IMR-90 (cell line): ENCODE results near the gene RSF1. TPM values are rescaled to one million over a fixed set of nuclear protein-coding genes. Genes with fewer than 3 reads are reported as not detected.

Experiments
- ATAC-seq: fragments of 200-7000 bp; cut with Tn5 transposase; 2 replicates; pipeline ENCODE4 v1.9.1; 2020; ENCODE audit warnings: low read depth, mild to moderate bottlenecking, moderate library complexity
- BruUV-seq: library from RNA; stranded (reverse); fragments of 400-500 nt; replicated peaks from 2 replicates; lab custom pipeline; 2021; lab: Mats Ljungman, UMichigan
- CTCF ChIA-PET: fragments of 300-600 bp; formaldehyde crosslinking; extraction: SDS; loops from one replicate; lab custom pipeline; 2021; ENCODE audit warnings: antibody characterized with exemption; lab: Yijun Ruan, JAX
- POLR2A ChIA-PET: fragments of 300-600 bp; sonication (Branson Sonifier 250); formaldehyde crosslinking; loops from one replicate; lab custom pipeline; 2022; ENCODE audit warnings: antibody characterized with exemption; ENCODE audit not compliant: unreplicated experiment; lab: Charles Lee
- DNase-seq: peaks from one replicate; pipeline ENCODE4 v3.0.0; 2013
- H2AFZ ChIP-seq: replicated peaks from 2 replicates; pipeline ENCODE3; 2013; ENCODE audit warnings: low read length, mild to moderate bottlenecking; ENCODE audit not compliant: poor library complexity
- H2AK5ac ChIP-seq: 2 replicates; pipeline ENCODE4 v1.6.1; 2013; ENCODE audit warnings: low read depth, low read length, inconsistent platforms
- H2AK9ac ChIP-seq: replicated peaks from 2 replicates; pipeline ENCODE3; 2013; ENCODE audit warnings: mild to moderate bottlenecking, low read depth, low read length, moderate library complexity; ENCODE audit not compliant: poor library complexity
- H2BK120ac ChIP-seq: 2 replicates; pipeline ENCODE4 v1.6.1; 2013; ENCODE audit warnings: low read depth, low read length, inconsistent platforms
- H2BK15ac ChIP-seq: 3 replicates; pipeline ENCODE4 v1.6.1; 2013; ENCODE audit warnings: low read depth, low read length, inconsistent platforms
- H2BK20ac ChIP-seq: 2 replicates; pipeline ENCODE4 v1.6.1; 2013; ENCODE audit warnings: low read depth, mild to moderate bottlenecking, inconsistent platforms, low read length, moderate library complexity
- H2BK5ac ChIP-seq: 2 replicates; pipeline ENCODE4 v1.6.1; 2013; ENCODE audit warnings: mild to moderate bottlenecking, low read depth, low read length, inconsistent platforms; ENCODE audit not compliant: poor library complexity, severe bottlenecking
- H3K14ac ChIP-seq: replicated peaks from 2 replicates; pipeline ENCODE4 v1.6.1; 2013; ENCODE audit warnings: low read depth, low read length, inconsistent platforms
- H3K18ac ChIP-seq: 2 replicates; pipeline ENCODE4 v1.6.1; 2013; ENCODE audit warnings: low read depth, low read length, control low read depth
- H3K23ac ChIP-seq: 2 replicates; pipeline ENCODE4 v1.6.1; 2013; ENCODE audit warnings: low read depth, low read length, inconsistent platforms
- H3K27ac ChIP-seq: 2 replicates; pipeline ENCODE4 v1.5.1; 2013; ENCODE audit warnings: mild to moderate bottlenecking, control low read depth, low read length; ENCODE audit not compliant: insufficient read depth
- H3K27me3 ChIP-seq: 2 replicates; pipeline ENCODE4 v1.6.1; 2013; ENCODE audit warnings: low read length; ENCODE audit not compliant: control insufficient read depth, insufficient read depth
- H3K36me3 ChIP-seq: 2 replicates; pipeline ENCODE4 v1.6.1; 2013; ENCODE audit warnings: low read length, mixed read lengths; ENCODE audit not compliant: control insufficient read depth, insufficient read depth
- H3K4ac ChIP-seq: 2 replicates; pipeline ENCODE4 v1.6.1; 2013; ENCODE audit warnings: low read depth, low read length, inconsistent platforms
- H3K4me1 ChIP-seq: 2 replicates; pipeline ENCODE4 v1.6.1; 2013; ENCODE audit warnings: low read length, mixed read lengths; ENCODE audit not compliant: control insufficient read depth, insufficient read depth
- H3K4me2 ChIP-seq: 2 replicates; pipeline ENCODE4 v1.6.1; 2013; ENCODE audit warnings: low read depth, mild to moderate bottlenecking, control low read depth, low read length, moderate library complexity
- H3K4me3 ChIP-seq: 2 replicates; pipeline ENCODE4 v1.5.1; 2013; ENCODE audit warnings: low read depth, mild to moderate bottlenecking, control low read depth, low read length, moderate library complexity; ENCODE audit not compliant: insufficient read depth
- H3K56ac ChIP-seq: 2 replicates; pipeline ENCODE4 v1.6.1; 2013; ENCODE audit warnings: low read length, inconsistent platforms; ENCODE audit not compliant: insufficient read depth; ENCODE audit errors: extremely low read depth
- H3K79me1 ChIP-seq, 2 experiments: 2 replicates each; pipeline ENCODE4 v1.6.1; 2013; ENCODE audit warnings: low read length in 2 of 2, inconsistent platforms in 1 of 2, low read depth in 1 of 2
- H3K9ac ChIP-seq: 2 replicates; pipeline ENCODE4 v1.6.1; 2013; ENCODE audit warnings: low read depth, low read length, control low read depth
- H3K9me1 ChIP-seq: 2 replicates; pipeline ENCODE4 v1.6.1; 2013; ENCODE audit warnings: low read length, inconsistent platforms; ENCODE audit not compliant: insufficient read depth
- H3K9me3 ChIP-seq: 2 replicates; pipeline ENCODE4 v1.6.1; 2013; ENCODE audit warnings: low read length; ENCODE audit not compliant: control insufficient read depth, insufficient read depth
- H4K20me1 ChIP-seq: 2 replicates; pipeline ENCODE4 v1.6.1; 2013; ENCODE audit warnings: low read length, inconsistent platforms; ENCODE audit not compliant: insufficient read depth
- H4K5ac ChIP-seq: 2 replicates; pipeline ENCODE4 v1.6.1; 2013; ENCODE audit warnings: mild to moderate bottlenecking, low read depth, low read length, control low read depth
- H4K8ac ChIP-seq, 2 experiments: 2 replicates each; pipeline ENCODE4 v1.6.1; 2013; ENCODE audit warnings: low read depth in 2 of 2, low read length in 2 of 2, control low read depth in 1 of 2, inconsistent platforms in 1 of 2
- H4K91ac ChIP-seq: 2 replicates; pipeline ENCODE4 v1.6.1; 2013; ENCODE audit warnings: low read depth, low read length, inconsistent platforms; ENCODE audit not compliant: insufficient read depth
- BHLHE40 ChIP-seq: fragments of 150-350 bp; IDR thresholded peaks from 2 replicates; pipeline ENCODE4 v1.6.1; 2016; ENCODE audit warnings: mild to moderate bottlenecking, low read depth, low read length
- CEBPB ChIP-seq: IDR thresholded peaks from 2 replicates; pipeline ENCODE4 v1.6.1; 2012; ENCODE audit warnings: low read depth, low read length, improper control_type of control experiment
- CHD1 ChIP-seq: IDR thresholded peaks from 2 replicates; pipeline ENCODE4 v1.6.1; 2012; ENCODE audit warnings: low read depth, low read length, improper control_type of control experiment
- CTCF ChIP-seq: conservative IDR thresholded peaks from 2 replicates; pipeline ENCODE4 v1.5.1; 2012; ENCODE audit warnings: mild to moderate bottlenecking, low read depth, low read length, improper control_type of control experiment
- ELK1 ChIP-seq: fragments of 150-350 bp; IDR thresholded peaks from 2 replicates; pipeline ENCODE4 v1.6.1; 2016; ENCODE audit warnings: low read depth, mild to moderate bottlenecking, low read length, moderate library complexity, borderline replicate concordance
- FOS ChIP-seq: fragments of 150-350 bp; IDR thresholded peaks from 2 replicates; pipeline ENCODE4 v1.6.1; 2016; ENCODE audit warnings: low read depth, low read length
- MAFK ChIP-seq: IDR thresholded peaks from 2 replicates; pipeline ENCODE4 v1.6.1; 2012; ENCODE audit warnings: low read depth, low read length, improper control_type of control experiment
- MAZ ChIP-seq: IDR thresholded peaks from 2 replicates; pipeline ENCODE4 v1.6.1; 2012; ENCODE audit warnings: low read depth, mild to moderate bottlenecking, low read length, improper control_type of control experiment, moderate library complexity, borderline replicate concordance
- MXI1 ChIP-seq: IDR thresholded peaks from 2 replicates; pipeline ENCODE4 v1.6.1; 2012; ENCODE audit warnings: low read depth, mild to moderate bottlenecking, low read length, moderate library complexity, borderline replicate concordance
- NFE2L2 ChIP-seq: fragments of 150-350 bp; IDR thresholded peaks from 2 replicates; pipeline ENCODE4 v1.6.1; 2016; ENCODE audit warnings: low read depth, mild to moderate bottlenecking, low read length
- POLR2A ChIP-seq: IDR thresholded peaks from 2 replicates; pipeline ENCODE4 v1.6.1; 2012; ENCODE audit warnings: mild to moderate bottlenecking, low read depth, low read length
- RAD21 ChIP-seq: IDR thresholded peaks from 2 replicates; pipeline ENCODE4 v1.6.1; 2012; ENCODE audit warnings: low read length, improper control_type of control experiment
- RCOR1 ChIP-seq: IDR thresholded peaks from 2 replicates; pipeline ENCODE4 v1.6.1; 2012; ENCODE audit warnings: mild to moderate bottlenecking, low read length, improper control_type of control experiment; ENCODE audit not compliant: insufficient replicate concordance
- RFX5 ChIP-seq: IDR thresholded peaks from 2 replicates; pipeline ENCODE4 v1.8.0; 2012; ENCODE audit warnings: low read depth, mild to moderate bottlenecking, low read length, moderate library complexity
- SMC3 ChIP-seq: fragments of 150-350 bp; IDR thresholded peaks from 2 replicates; pipeline ENCODE4 v1.6.1; 2016; ENCODE audit warnings: low read depth, mild to moderate bottlenecking, antibody characterized with exemption, low read length, moderate library complexity
- USF2 ChIP-seq: fragments of 150-350 bp; IDR thresholded peaks from 2 replicates; pipeline ENCODE4 v1.6.1; 2017; ENCODE audit warnings: mild to moderate bottlenecking, antibody characterized with exemption, low read length, low read depth
- WGBS, 2 experiments: methylation state at CpG; one replicate each; pipeline versions ENCODE4 v1.1.5 to v1.1.7; 2013; ENCODE audit warnings: missing lambda C conversion rate in 2 of 2; ENCODE audit not compliant: insufficient read length in 1 of 2; ENCODE audit errors: extremely low coverage in 2 of 2; 5-methylcytosine and 5-hydroxymethylcytosine counted together
- dilution Hi-C: fragments of 300-500 bp; cut with HindIII; formaldehyde crosslinking; loops from one replicate; pipeline ENCODE4 v1.14.3; 2018; ENCODE audit warnings: low sequenced_read_pairs; ENCODE audit not compliant: unreplicated experiment
- in situ Hi-C: fragments of 300-500 bp; cut with MboI; formaldehyde crosslinking; loops from 3 replicates; pipeline ENCODE4 v1.14.3; 2019; ENCODE audit warnings: low sequenced_read_pairs, inconsistent platforms, mixed read lengths
- intact Hi-C: fragments of 100-400 bp; cut with micrococcal nuclease; formaldehyde crosslinking; loops from 2 replicates; pipeline ENCODE4 v1.10.0; 2022
- polyA plus RNA-seq, 3 experiments: library from polyadenylated mRNA; depleted of rRNA; stranded (reverse); fragments of >200 nt; gene quantifications; 2 replicates each; pipeline ENCODE4 v1.2.3, GENCODE V29; 2012; ENCODE audit warnings: low replicate concordance in 1 of 3
- total RNA-seq: library from RNA; depleted of rRNA; stranded (reverse); fragments of >200 nt; gene quantifications from 2 replicates; pipeline ENCODE4 v1.2.3, GENCODE V29; 2012

Gene RSF1
- total and polyA plus RNA-seq, 2 of the 4 experiments (the other 2 are of a cell fraction) = 13.9 to 18.5 TPM

GRCh38 chr11:77778549-77778948 is 42.0 kb downstream of the RSF1 start:
- Histone ChIP-seq H2BK15ac (no peak overlapping the region), H3K9me3 (no peaks in the 10 kb centered on the region), H3K36me3 (peaks cover 2% of the 10 kb centered on the region), H3K18ac (no peak overlapping the region), H4K5ac (no peak overlapping the region), H3K4me1 (0 out of 2 replicates have a peak, but pooled peaks cover 1% of the 10 kb centered on the region), H2AK9ac (no peak overlapping the region), H2BK20ac (no peak overlapping the region), H2AK5ac (no peak overlapping the region), H3K79me1 (peaks cover 30 to 70% of the 10 kb centered on the region in 2 experiments), H3K4me3 (no peak overlapping the region), H3K4ac (no peak overlapping the region), H3K56ac (no peak overlapping the region), H3K23ac (no peak overlapping the region), H4K91ac (no peak overlapping the region), H3K14ac (no peak overlapping the region), H3K9ac (no peak overlapping the region), H2AFZ (no peak overlapping the region), H3K9me1 (peaks cover 4% of the 10 kb centered on the region; the same call in 1 of the 2 replicates), H4K20me1 (peaks cover 86% of the 10 kb centered on the region), H3K27me3 (no peaks in the 10 kb centered on the region), H2BK120ac (no peak overlapping the region), H3K4me2 (no peak overlapping the region), H4K8ac (no peak overlapping the region), H2BK5ac (no peak overlapping the region), H3K27ac (no peak overlapping the region)
- dilution Hi-C loops (no loop called here), in situ Hi-C loops (loop anchor here (10.0 kb wide), 1 partner anchor 216 kb away; the partner anchor contains the start of gene INTS4), intact Hi-C loops (no loop called here)
- ATAC-seq (no peak), DNase-seq (no peak)
- WGBS, 2 experiments = 60% methylated on average over 1 of the region's 1 CpG; no CpG with 5 or more reads in 1 of the 2 experiments
- POLR2A ChIA-PET = no interaction called here
- TF ChIP-seq MXI1 (no peak), USF2 (no peak), CHD1 (no peak), ELK1 (no peak), RFX5 (no peak), BHLHE40 (no peak), MAZ (no peak), NFE2L2 (no peak), CEBPB (no peak), FOS (no peak), MAFK (no peak), SMC3 (no peak), POLR2A (no peak), RCOR1 (no peak), CTCF (no peak), RAD21 (no peak)
- BruUV-seq = no TSS peak
- CTCF ChIA-PET = no interaction called here
